H1 (cell line): ENCODE measurements around the gene KRT72. TPM values are rescaled to one million over a fixed set of nuclear protein-coding genes. Genes with fewer than 3 reads are reported as not detected.

Experiments used
- polyA plus RNA-seq, 7 experiments: library from polyadenylated mRNA; depleted of rRNA in 3 of 7; stranded (reverse) in 5 of 7; unstranded in 2 of 7; fragments of >200 nt in 5 of 7; fragments of 200-250 nt in 2 of 7; gene quantifications; 1 replicate in 5 of 7; 2 replicates in 1 of 7; 4 replicates in 1 of 7; pipeline versions ENCODE4 v1.2.1 to v1.2.3, GENCODE V29; 2011 to 2013; ENCODE audit warnings: missing spikeins in 2 of 7, mixed read lengths in 2 of 7
- total RNA-seq: library from RNA; stranded (reverse); fragmentation: NEBNext Ultra II Directional; extraction: Animal tissue kit (Norgen Biotek cat#: 25700); gene quantifications from 2 replicates; pipeline ENCODE4 v1.2.1, GENCODE V29; 2021
- TF ChIP-seq, protein P1 (sequence below): fragments of 300-600 bp; sonication (generic); IDR thresholded peaks from 2 replicates; pipeline ENCODE4 v1.7.1; 2012; ENCODE audit warnings: low read length, moderate library complexity, mild to moderate bottlenecking, inconsistent platforms; ENCODE audit not compliant: insufficient replicate concordance
- TF ChIP-seq, protein P2 (sequence below): IDR thresholded peaks from 2 replicates; pipeline ENCODE4 v1.6.1; 2011; ENCODE audit warnings: low read length, improper control_type of control experiment

The KRT72 gene
- total and polyA plus RNA-seq, 2 of the 8 experiments (the other 6 are each of a cell fraction or from before 2014, with no cell fraction given), result not detected

DNA sequence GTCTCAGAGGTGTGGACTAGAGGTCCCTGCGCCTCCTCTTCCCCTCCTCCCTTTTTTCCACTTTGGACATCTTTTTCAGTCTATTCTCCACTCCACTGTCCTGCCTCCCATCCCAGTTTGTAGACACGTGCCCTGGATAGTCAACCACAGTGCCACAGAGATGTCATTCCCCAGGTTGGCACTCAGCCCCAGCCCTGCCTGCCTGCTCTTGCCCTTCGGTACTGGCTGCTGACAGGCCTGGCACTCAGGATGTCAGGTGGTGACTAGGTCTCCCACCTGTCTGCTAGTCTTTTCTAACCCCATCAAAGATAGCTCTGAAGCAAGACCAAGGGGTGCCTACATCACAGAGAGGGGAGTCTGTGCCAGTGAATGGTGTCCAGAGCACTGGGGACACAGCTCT, 64.2 kb downstream of the KRT72 start (continued):
- TF ChIP-seq, protein P1, sequence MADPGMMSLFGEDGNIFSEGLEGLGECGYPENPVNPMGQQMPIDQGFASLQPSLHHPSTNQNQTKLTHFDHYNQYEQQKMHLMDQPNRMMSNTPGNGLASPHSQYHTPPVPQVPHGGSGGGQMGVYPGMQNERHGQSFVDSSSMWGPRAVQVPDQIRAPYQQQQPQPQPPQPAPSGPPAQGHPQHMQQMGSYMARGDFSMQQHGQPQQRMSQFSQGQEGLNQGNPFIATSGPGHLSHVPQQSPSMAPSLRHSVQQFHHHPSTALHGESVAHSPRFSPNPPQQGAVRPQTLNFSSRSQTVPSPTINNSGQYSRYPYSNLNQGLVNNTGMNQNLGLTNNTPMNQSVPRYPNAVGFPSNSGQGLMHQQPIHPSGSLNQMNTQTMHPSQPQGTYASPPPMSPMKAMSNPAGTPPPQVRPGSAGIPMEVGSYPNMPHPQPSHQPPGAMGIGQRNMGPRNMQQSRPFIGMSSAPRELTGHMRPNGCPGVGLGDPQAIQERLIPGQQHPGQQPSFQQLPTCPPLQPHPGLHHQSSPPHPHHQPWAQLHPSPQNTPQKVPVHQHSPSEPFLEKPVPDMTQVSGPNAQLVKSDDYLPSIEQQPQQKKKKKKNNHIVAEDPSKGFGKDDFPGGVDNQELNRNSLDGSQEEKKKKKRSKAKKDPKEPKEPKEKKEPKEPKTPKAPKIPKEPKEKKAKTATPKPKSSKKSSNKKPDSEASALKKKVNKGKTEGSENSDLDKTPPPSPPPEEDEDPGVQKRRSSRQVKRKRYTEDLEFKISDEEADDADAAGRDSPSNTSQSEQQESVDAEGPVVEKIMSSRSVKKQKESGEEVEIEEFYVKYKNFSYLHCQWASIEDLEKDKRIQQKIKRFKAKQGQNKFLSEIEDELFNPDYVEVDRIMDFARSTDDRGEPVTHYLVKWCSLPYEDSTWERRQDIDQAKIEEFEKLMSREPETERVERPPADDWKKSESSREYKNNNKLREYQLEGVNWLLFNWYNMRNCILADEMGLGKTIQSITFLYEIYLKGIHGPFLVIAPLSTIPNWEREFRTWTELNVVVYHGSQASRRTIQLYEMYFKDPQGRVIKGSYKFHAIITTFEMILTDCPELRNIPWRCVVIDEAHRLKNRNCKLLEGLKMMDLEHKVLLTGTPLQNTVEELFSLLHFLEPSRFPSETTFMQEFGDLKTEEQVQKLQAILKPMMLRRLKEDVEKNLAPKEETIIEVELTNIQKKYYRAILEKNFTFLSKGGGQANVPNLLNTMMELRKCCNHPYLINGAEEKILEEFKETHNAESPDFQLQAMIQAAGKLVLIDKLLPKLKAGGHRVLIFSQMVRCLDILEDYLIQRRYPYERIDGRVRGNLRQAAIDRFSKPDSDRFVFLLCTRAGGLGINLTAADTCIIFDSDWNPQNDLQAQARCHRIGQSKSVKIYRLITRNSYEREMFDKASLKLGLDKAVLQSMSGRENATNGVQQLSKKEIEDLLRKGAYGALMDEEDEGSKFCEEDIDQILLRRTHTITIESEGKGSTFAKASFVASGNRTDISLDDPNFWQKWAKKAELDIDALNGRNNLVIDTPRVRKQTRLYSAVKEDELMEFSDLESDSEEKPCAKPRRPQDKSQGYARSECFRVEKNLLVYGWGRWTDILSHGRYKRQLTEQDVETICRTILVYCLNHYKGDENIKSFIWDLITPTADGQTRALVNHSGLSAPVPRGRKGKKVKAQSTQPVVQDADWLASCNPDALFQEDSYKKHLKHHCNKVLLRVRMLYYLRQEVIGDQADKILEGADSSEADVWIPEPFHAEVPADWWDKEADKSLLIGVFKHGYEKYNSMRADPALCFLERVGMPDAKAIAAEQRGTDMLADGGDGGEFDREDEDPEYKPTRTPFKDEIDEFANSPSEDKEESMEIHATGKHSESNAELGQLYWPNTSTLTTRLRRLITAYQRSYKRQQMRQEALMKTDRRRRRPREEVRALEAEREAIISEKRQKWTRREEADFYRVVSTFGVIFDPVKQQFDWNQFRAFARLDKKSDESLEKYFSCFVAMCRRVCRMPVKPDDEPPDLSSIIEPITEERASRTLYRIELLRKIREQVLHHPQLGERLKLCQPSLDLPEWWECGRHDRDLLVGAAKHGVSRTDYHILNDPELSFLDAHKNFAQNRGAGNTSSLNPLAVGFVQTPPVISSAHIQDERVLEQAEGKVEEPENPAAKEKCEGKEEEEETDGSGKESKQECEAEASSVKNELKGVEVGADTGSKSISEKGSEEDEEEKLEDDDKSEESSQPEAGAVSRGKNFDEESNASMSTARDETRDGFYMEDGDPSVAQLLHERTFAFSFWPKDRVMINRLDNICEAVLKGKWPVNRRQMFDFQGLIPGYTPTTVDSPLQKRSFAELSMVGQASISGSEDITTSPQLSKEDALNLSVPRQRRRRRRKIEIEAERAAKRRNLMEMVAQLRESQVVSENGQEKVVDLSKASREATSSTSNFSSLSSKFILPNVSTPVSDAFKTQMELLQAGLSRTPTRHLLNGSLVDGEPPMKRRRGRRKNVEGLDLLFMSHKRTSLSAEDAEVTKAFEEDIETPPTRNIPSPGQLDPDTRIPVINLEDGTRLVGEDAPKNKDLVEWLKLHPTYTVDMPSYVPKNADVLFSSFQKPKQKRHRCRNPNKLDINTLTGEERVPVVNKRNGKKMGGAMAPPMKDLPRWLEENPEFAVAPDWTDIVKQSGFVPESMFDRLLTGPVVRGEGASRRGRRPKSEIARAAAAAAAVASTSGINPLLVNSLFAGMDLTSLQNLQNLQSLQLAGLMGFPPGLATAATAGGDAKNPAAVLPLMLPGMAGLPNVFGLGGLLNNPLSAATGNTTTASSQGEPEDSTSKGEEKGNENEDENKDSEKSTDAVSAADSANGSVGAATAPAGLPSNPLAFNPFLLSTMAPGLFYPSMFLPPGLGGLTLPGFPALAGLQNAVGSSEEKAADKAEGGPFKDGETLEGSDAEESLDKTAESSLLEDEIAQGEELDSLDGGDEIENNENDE, result no peak
- TF ChIP-seq, protein P2, sequence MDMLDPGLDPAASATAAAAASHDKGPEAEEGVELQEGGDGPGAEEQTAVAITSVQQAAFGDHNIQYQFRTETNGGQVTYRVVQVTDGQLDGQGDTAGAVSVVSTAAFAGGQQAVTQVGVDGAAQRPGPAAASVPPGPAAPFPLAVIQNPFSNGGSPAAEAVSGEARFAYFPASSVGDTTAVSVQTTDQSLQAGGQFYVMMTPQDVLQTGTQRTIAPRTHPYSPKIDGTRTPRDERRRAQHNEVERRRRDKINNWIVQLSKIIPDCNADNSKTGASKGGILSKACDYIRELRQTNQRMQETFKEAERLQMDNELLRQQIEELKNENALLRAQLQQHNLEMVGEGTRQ, result no peak
